NOMO-1 (cell line): Measurements from ENCODE around the gene INVS.
"Not testable (repeated sequence)": the region's sequence is repeated elsewhere in the genome, so short reads cannot be mapped to it uniquely, and the experiment has no call there.

Source experiments
- DNase-seq, 2 experiments: peaks; one replicate each; lab custom pipeline; 2025; ENCODE audit not compliant: unreplicated experiment in 2 of 2; lab: John Stamatoyannopoulos, UW

The INVS gene

GRCh38 chr9:100117316-100117715 lies 18.3 kb downstream of the INVS start:
- no peak for DNase-seq

- no peak for DNase-seq
Measured at GRCh38 chr9:100120286-100120685, 21.2 kb downstream of the INVS start.

GRCh38 chr9:100125236-100125635 lies 26.2 kb downstream of the INVS start:
- DNase-seq = no peak

GRCh38 chr9:100125910-100126309 lies 26.9 kb downstream of the INVS start:
- no peak for DNase-seq

- no peak for DNase-seq
Measured at GRCh38 chr9:100126423-100126822, 27.4 kb downstream of the INVS start.

GRCh38 chr9:100129772-100130171 lies 30.7 kb downstream of the INVS start:
- DNase-seq = no peak

- no peak for DNase-seq
Measured at GRCh38 chr9:100131216-100131615, 32.2 kb downstream of the INVS start.

GRCh38 chr9:100131875-100132430 lies 32.9 kb downstream of the INVS start:
- no peak for DNase-seq

GRCh38 chr9:100134731-100135130 lies 35.7 kb downstream of the INVS start:
- no peak for DNase-seq

GRCh38 chr9:100136799-100137198 lies 37.8 kb downstream of the INVS start:
- not testable (repeated sequence) for DNase-seq

GRCh38 chr9:100140303-100140702 lies 41.3 kb downstream of the INVS start:
- not testable (repeated sequence) for DNase-seq

- not testable (repeated sequence) for DNase-seq
Measured at GRCh38 chr9:100141862-100142261, 42.8 kb downstream of the INVS start.

- DNase-seq = not testable (repeated sequence)
Measured at GRCh38 chr9:100145167-100145934, 46.3 kb downstream of the INVS start.

- DNase-seq = not testable (repeated sequence)
Measured at GRCh38 chr9:100145976-100146375, 46.9 kb downstream of the INVS start.

GRCh38 chr9:100150214-100150613 lies 51.2 kb downstream of the INVS start:
- no peak for DNase-seq

- DNase-seq = no peak
Measured at GRCh38 chr9:100160021-100160420, 61.0 kb downstream of the INVS start.

GRCh38 chr9:100167176-100167575 lies 68.1 kb downstream of the INVS start:
- no peak for DNase-seq

- DNase-seq = no peak
Measured at GRCh38 chr9:100167915-100168654, 69.0 kb downstream of the INVS start.

- DNase-seq = no peak
Measured at GRCh38 chr9:100170085-100170484, 71.0 kb downstream of the INVS start.

GRCh38 chr9:100170556-100170955 lies 71.5 kb downstream of the INVS start:
- DNase-seq = no peak

- DNase-seq = no peak
Measured at GRCh38 chr9:100186356-100186755, 87.3 kb downstream of the INVS start.

- no peak for DNase-seq
Measured at GRCh38 chr9:100190339-100190738, 91.3 kb downstream of the INVS start.
